PC-3 (cell line): ENCODE measurements around the gene ASB10. TPM values are rescaled to one million over a fixed set of nuclear protein-coding genes. Genes with fewer than 3 reads are reported as not detected.

Source experiments
- ATAC-seq: fragments of 200-7000 bp; cut with Tn5 transposase; 2 replicates; pipeline ENCODE4 v1.9.1; 2020; ENCODE audit warnings: mild to moderate bottlenecking, moderate library complexity
- BruUV-seq: library from RNA; stranded (reverse); fragments of 400-500 nt; replicated peaks from 2 replicates; lab custom pipeline; 2021; lab: Mats Ljungman, UMichigan
- CTCF ChIA-PET: fragments of 300-600 bp; sonication (Branson Sonifier 250); formaldehyde crosslinking; loops from one replicate; lab custom pipeline; 2022; ENCODE audit warnings: antibody characterized with exemption; lab: Charles Lee
- POLR2A ChIA-PET: fragments of 300-600 bp; sonication (Branson Sonifier 250); formaldehyde crosslinking; loops from one replicate; lab custom pipeline; 2022; ENCODE audit warnings: antibody characterized with exemption; ENCODE audit not compliant: unreplicated experiment; lab: Charles Lee
- DNase-seq: peaks from one replicate; pipeline ENCODE4 v3.0.0-alpha.2; 2015
- H2AFZ ChIP-seq: fragments of 300-600 bp; sonication (generic); 2 replicates; pipeline ENCODE4 v1.6.0; 2016; ENCODE audit warnings: antibody characterized with exemption, low read length
- H3F3A ChIP-seq: fragments of 300-600 bp; sonication (generic); one replicate; pipeline ENCODE4 v1.6.0; 2017; ENCODE audit warnings: antibody characterized with exemption, low read length, control low read depth, mild to moderate bottlenecking; ENCODE audit not compliant: unreplicated experiment
- H3K27ac ChIP-seq: fragments of 300-600 bp; sonication (generic); 2 replicates; pipeline ENCODE4 v1.5.1; 2016; ENCODE audit warnings: mild to moderate bottlenecking, low read length
- H3K27me3 ChIP-seq: fragments of 300-600 bp; sonication (generic); 2 replicates; pipeline ENCODE4 v1.6.1; 2016; ENCODE audit warnings: low read length, mixed read lengths
- H3K36me3 ChIP-seq: fragments of 300-600 bp; sonication (generic); 2 replicates; pipeline ENCODE4 v1.6.1; 2016; ENCODE audit warnings: low read depth, mixed run types, low read length, mixed read lengths
- H3K4me1 ChIP-seq: fragments of 300-600 bp; sonication (generic); 2 replicates; pipeline ENCODE4 v1.5.1; 2016; ENCODE audit warnings: low read length; ENCODE audit not compliant: insufficient read depth
- H3K4me2 ChIP-seq: fragments of 300-600 bp; sonication (generic); 2 replicates; pipeline ENCODE4 v1.6.0; 2016; ENCODE audit warnings: low read length
- H3K4me3 ChIP-seq: fragments of 300-600 bp; sonication (generic); 2 replicates; pipeline ENCODE4 v1.5.1; 2016; ENCODE audit warnings: mild to moderate bottlenecking, low read length, mixed read lengths
- H3K79me2 ChIP-seq: fragments of 300-600 bp; sonication (generic); 2 replicates; pipeline ENCODE4 v1.6.1; 2017; ENCODE audit warnings: low read length, mixed read lengths
- H3K9ac ChIP-seq: fragments of 300-600 bp; sonication (generic); 2 replicates; pipeline ENCODE4 v1.6.0; 2016; ENCODE audit warnings: mild to moderate bottlenecking, low read length
- H3K9me2 ChIP-seq: fragments of 300-600 bp; sonication (generic); replicated peaks from 2 replicates; pipeline ENCODE4 v1.6.1; 2016; ENCODE audit warnings: mixed run types, low read length, mixed read lengths
- H3K9me3 ChIP-seq: fragments of 300-600 bp; sonication (generic); 2 replicates; pipeline ENCODE4 v1.6.1; 2016; ENCODE audit warnings: low read length, mixed read lengths
- H4K20me1 ChIP-seq: fragments of 300-600 bp; sonication (generic); 2 replicates; pipeline ENCODE4 v1.6.1; 2016; ENCODE audit warnings: low read length, mixed read lengths
- EZH2 ChIP-seq: fragments of 300-600 bp; sonication (generic); IDR thresholded peaks from one replicate; pipeline ENCODE4 v1.6.1; 2017; ENCODE audit warnings: antibody characterized with exemption, mild to moderate bottlenecking, low read length; ENCODE audit not compliant: unreplicated experiment
- EZH2phosphoT487 ChIP-seq: fragments of 300-600 bp; sonication (generic); IDR thresholded peaks from 2 replicates; pipeline ENCODE4 v1.6.1; 2018; ENCODE audit warnings: mild to moderate bottlenecking, antibody characterized with exemption, low read length, borderline replicate concordance
- intact Hi-C: fragments of 100-400 bp; cut with micrococcal nuclease; formaldehyde crosslinking; loops from 2 replicates; pipeline ENCODE4 v1.9.0; 2023
- total RNA-seq: library from RNA; depleted of rRNA; stranded (reverse); fragments of >200 nt; gene quantifications from 2 replicates; pipeline ENCODE4 v1.2.3, GENCODE V29; 2014
- TF ChIP-seq, protein P1 (sequence below): fragments of 300-600 bp; sonication (generic); conservative IDR thresholded peaks from 2 replicates; pipeline ENCODE4 v1.5.1; 2017; ENCODE audit warnings: antibody characterized with exemption, low read depth, mild to moderate bottlenecking, low read length

ASB10 gene
- total RNA-seq, 1 experiment from 2014 or later, result not detected

DNA sequence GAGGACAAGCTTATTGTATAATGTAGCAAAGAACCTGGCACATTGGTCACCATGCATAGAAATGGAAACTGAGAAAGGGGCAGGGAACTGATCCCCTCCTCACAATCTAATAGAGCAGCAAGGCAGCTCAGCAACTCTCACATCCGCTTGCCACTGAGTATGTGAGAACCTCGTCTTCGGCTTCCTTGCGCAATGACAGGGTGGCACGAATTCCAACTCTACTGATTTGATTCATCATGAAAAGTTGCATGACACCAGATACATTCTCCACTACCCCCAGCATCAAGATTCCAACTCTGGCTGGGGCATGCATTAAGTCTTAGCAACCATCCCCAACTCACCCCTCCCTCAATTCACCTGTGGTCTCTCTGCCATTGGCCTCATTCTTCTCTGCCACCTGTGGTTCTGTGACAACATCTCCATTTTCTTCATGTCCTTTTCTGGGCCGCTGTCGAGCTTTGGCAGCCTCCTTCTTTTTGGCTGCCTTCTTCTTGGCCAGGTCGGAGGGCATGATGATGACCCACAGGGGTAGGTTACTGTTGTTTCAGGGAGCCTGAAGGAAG, 39.0 kb upstream of the ASB10 start:
- peak overlapping the region; percentile 92 for H3K4me3 ChIP-seq
- peaks cover 35% of the 10 kb centered on the region for H3K36me3 ChIP-seq
- ATAC-seq (no peak), DNase-seq (peak; percentile 1)
- H2AFZ ChIP-seq, result no peak overlapping the region
- peak overlapping the region; percentile 94 for H3K9ac ChIP-seq
- no peaks in the 10 kb centered on the region for H3K9me3 ChIP-seq
- no peaks in the 10 kb centered on the region for H3F3A ChIP-seq
- peak overlapping the region; percentile 97 for H3K4me2 ChIP-seq
- peaks cover 28% of the 10 kb centered on the region for H3K79me2 ChIP-seq
- no peaks in the 10 kb centered on the region for H3K9me2 ChIP-seq
- no peaks in the 10 kb centered on the region for H3K27me3 ChIP-seq
- no peak overlapping the region for H3K27ac ChIP-seq
- ChIA-PET POLR2A (no interaction called here), CTCF (no interaction called here)
- H4K20me1 ChIP-seq, result no peaks in the 10 kb centered on the region
- peaks cover 26% of the 10 kb centered on the region for H3K4me1 ChIP-seq
- intact Hi-C loops, result no loop called here
- TF ChIP-seq EZH2 (no peak), EZH2phosphoT487 (no peak)
- TF ChIP-seq, protein P1, sequence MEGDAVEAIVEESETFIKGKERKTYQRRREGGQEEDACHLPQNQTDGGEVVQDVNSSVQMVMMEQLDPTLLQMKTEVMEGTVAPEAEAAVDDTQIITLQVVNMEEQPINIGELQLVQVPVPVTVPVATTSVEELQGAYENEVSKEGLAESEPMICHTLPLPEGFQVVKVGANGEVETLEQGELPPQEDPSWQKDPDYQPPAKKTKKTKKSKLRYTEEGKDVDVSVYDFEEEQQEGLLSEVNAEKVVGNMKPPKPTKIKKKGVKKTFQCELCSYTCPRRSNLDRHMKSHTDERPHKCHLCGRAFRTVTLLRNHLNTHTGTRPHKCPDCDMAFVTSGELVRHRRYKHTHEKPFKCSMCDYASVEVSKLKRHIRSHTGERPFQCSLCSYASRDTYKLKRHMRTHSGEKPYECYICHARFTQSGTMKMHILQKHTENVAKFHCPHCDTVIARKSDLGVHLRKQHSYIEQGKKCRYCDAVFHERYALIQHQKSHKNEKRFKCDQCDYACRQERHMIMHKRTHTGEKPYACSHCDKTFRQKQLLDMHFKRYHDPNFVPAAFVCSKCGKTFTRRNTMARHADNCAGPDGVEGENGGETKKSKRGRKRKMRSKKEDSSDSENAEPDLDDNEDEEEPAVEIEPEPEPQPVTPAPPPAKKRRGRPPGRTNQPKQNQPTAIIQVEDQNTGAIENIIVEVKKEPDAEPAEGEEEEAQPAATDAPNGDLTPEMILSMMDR, result no peak
- no TSS peak for BruUV-seq

DNA sequence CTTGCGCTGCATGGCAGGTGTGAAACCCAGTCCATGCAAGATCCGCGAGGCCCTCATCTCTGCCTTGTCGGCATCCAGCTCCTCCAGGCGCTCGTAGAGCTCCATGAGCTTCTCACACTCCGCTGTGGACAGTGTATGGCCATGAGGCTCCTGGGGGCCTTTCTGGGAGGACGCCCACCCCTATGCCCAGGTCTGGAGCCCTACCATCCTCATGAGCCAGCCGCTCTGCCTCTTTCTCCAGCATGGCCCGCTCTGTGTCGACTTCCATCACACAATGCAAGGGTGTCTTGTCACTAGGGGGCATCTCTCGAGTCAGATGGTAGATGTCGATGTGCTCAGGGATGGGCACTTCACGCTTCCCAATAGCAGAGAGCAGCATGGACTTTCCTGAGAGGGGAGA, 36.7 kb upstream of the ASB10 start:
- no peak overlapping the region for H3K27ac ChIP-seq
- ATAC-seq (no peak), DNase-seq (peak; percentile 0)
- POLR2A ChIA-PET, result no interaction called here
- CTCF ChIA-PET, result no interaction called here
- no peak overlapping the region for H3K9ac ChIP-seq
- H3K9me2 ChIP-seq, result no peaks in the 10 kb centered on the region
- BruUV-seq, result no TSS peak
- H3K27me3 ChIP-seq, result no peaks in the 10 kb centered on the region
- H3K4me2 ChIP-seq, result no peak overlapping the region
- TF ChIP-seq, protein P1, result peak; percentile 19; the same call in 1 of the 2 replicates
- no peak for TF ChIP-seq EZH2phosphoT487
- H3K36me3 ChIP-seq, result peaks cover 41% of the 10 kb centered on the region
- H2AFZ ChIP-seq, result no peak overlapping the region
- H3K4me3 ChIP-seq, result no peak overlapping the region
- no peaks in the 10 kb centered on the region for H4K20me1 ChIP-seq
- peaks cover 22% of the 10 kb centered on the region for H3K4me1 ChIP-seq
- intact Hi-C loops, result no loop called here
- peaks cover 28% of the 10 kb centered on the region for H3K79me2 ChIP-seq
- no peaks in the 10 kb centered on the region for H3F3A ChIP-seq
- H3K9me3 ChIP-seq, result no peaks in the 10 kb centered on the region

DNA sequence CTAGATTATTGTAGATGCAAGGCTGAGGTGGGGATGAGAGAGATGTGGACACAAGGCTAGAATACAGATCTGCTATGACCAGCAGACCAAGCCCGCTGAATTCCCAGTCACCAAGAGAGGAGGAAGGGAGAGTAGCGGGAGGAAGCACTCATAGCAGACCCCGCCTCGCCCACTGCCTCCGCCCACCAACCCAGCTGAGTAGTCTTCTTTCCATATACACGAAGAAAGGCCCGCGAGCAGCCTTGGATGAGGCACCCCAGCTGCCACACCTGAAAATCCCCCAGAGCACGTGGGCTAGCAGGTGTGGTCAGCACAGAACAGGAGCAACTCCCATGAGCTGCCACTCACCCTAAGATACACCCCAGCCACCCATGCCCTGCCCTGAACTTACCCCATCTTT, 31.1 kb upstream of the ASB10 start:
- ATAC-seq (no peak), DNase-seq (no peak)
- H2AFZ ChIP-seq, result no peak overlapping the region
- H4K20me1 ChIP-seq, result no peaks in the 10 kb centered on the region
- no peaks in the 10 kb centered on the region for H3K9me3 ChIP-seq
- TF ChIP-seq EZH2phosphoT487 (no peak), EZH2 (no peak)
- TF ChIP-seq, protein P1, result no peak
- no peaks in the 10 kb centered on the region for H3K27me3 ChIP-seq
- no peaks in the 10 kb centered on the region for H3K4me1 ChIP-seq
- H3K36me3 ChIP-seq, result peaks cover 65% of the 10 kb centered on the region
- no peak overlapping the region for H3K9ac ChIP-seq
- no peaks in the 10 kb centered on the region for H3K79me2 ChIP-seq
- no peak overlapping the region for H3K27ac ChIP-seq
- no peaks in the 10 kb centered on the region for H3K9me2 ChIP-seq
- no peaks in the 10 kb centered on the region for H3F3A ChIP-seq
- intact Hi-C loops, result no loop called here
- no peak overlapping the region for H3K4me3 ChIP-seq
- H3K4me2 ChIP-seq, result no peak overlapping the region
- POLR2A ChIA-PET, result no interaction called here
- BruUV-seq, result no TSS peak
- CTCF ChIA-PET, result no interaction called here
